NAMALWA (cell line): ENCODE results near the gene ARID3C.

Experiments
- DNase-seq: peaks from one replicate; pipeline ENCODE4 v3.0.0-alpha.2; 2015; ENCODE audit warnings: low spot score

The ARID3C gene

GRCh38 chr9:34627716-34628655 lies 880 bp downstream of the ARID3C start:
- DNase-seq = no peak

GRCh38 chr9:34625186-34625486 lies 3.7 kb downstream of the ARID3C start:
- DNase-seq = no peak

- DNase-seq = no peak
These were observed 4.2 kb downstream of the ARID3C start for GRCh38 chr9:34624475-34625185.

GRCh38 chr9:34623374-34624235 lies 5.3 kb downstream of the ARID3C start:
- no peak for DNase-seq

GRCh38 chr9:34620061-34620994 lies 8.5 kb downstream of the ARID3C start, which contains the start of gene DCTN3:
Gene DCTN3, minus strand, starts transcription at chr9:34620495. Its CDS starts 31 bp downstream, at chr9:34620464.
- peak; percentile 97 for DNase-seq

GRCh38 chr9:34615132-34615531 lies 13.7 kb downstream of the ARID3C start:
- DNase-seq = no peak

- DNase-seq = peak; percentile 89
These were observed 16.0 kb downstream of the ARID3C start for GRCh38 chr9:34612788-34613390.

- peak; percentile 87 for DNase-seq
These were observed 16.8 kb downstream of the ARID3C start, which contains the start of gene RPP25L for GRCh38 chr9:34611811-34612787. Gene RPP25L, minus strand, starts transcription at chr9:34612097. Its CDS starts 801 bp downstream, at chr9:34611296.

- DNase-seq = no peak
These were observed 17.5 kb downstream of the ARID3C start for GRCh38 chr9:34611251-34611810.

- DNase-seq = no peak
These were observed 18.2 kb downstream of the ARID3C start for GRCh38 chr9:34610434-34611206.

GRCh38 chr9:34607331-34607730 lies 21.5 kb downstream of the ARID3C start:
- DNase-seq = no peak

- no peak for DNase-seq
These were observed 22.0 kb downstream of the ARID3C start for GRCh38 chr9:34606905-34607304.

GRCh38 chr9:34606190-34606589 lies 22.7 kb downstream of the ARID3C start:
- no peak for DNase-seq

GRCh38 chr9:34603610-34604231 lies 25.1 kb downstream of the ARID3C start:
- DNase-seq = peak; percentile 89

- DNase-seq = peak; percentile 41
These were observed 26.8 kb downstream of the ARID3C start for GRCh38 chr9:34601937-34602573.

GRCh38 chr9:34600908-34601307 lies 28.0 kb downstream of the ARID3C start:
- no peak for DNase-seq

- DNase-seq = no peak
These were observed 29.3 kb downstream of the ARID3C start for GRCh38 chr9:34599546-34599945.
